Activated CD8-positive, alpha-beta memory T cell treated with anti-CD3 and anti-CD28 coated beads, Interleukin-2, amount 50 U/mL, for 48 hours (primary cell): ENCODE data around the gene CDH13.
"Not testable (repeated sequence)": the region's sequence is repeated elsewhere in the genome, so short reads cannot be mapped to it uniquely, and the experiment has no call there.

Experiments used
- DNase-seq: peaks from one replicate; pipeline ENCODE4 v3.0.0-alpha.2; 2020

CDH13 gene

DNA sequence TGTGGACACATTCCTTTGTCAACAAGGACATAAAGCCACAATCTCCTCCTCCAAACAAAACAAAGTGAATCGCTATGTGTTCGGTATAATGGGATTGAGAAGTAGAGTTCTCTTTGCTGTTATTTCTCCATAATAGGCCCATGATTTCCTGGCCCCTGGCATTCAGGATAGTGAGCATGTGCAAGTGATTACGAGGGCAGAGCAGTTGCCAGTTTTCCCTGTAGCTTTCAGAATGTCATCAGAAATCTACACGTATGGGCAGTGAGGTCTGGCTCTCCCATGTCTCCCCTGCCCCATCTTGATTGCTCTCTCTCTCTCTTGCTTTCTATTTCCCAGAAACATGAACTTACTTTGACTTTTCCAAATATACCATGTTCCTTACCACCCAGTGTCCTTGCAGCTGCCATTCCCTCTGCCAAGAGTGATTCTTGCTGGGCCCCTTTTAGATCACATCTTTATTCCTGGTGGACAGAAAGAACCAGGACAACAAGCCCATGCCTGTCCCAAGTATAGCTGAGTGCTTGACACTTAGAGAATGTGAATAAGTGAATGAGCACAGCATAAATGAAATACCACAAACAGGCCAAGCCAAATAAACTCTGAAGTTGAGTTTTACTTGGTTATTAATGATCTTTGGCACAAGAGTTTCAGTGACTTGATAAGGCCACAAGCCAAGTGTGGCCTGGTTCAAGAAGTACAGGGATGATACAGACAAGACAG, 273.1 kb downstream of the CDH13 start:
- no peak for DNase-seq

DNA sequence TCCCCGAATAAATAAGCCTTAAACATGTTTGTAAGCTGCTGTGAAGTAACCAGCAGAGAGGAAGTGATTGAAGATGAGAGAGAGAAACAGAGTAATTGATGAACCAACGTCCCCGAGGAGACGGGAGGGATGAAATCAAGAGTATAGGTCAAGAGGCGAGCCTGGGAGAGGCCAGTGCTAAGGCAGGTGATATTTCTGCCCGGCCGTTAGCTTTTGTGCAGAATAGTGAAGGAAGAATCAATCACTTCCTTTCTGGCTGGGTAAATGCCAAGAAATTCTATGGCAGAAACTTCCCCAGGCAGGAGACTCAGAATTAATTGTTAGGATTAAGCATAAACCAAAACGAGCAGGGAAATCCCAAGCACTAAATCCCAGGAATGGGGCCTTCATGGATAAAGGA, 273.8 kb downstream of the CDH13 start:
- DNase-seq, result no peak

DNA sequence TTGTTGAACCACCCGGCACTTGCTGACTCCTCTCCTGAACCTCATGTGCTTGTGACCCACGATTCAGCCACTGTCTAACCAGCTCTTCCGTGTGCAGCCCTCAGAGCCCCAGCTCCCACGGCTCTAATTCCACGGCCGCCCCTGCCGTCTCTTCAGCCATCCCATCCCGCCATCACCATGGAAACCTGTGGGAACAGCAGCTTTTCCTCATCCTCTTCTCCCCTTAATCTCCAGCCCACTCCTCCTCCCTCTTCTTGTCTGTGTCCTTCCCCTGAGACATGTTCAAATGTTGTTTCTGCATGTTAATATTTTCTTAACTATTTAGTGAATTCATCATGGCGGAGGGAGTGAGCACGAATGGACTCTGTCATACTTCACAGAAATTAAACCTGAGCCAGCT, 285.2 kb downstream of the CDH13 start:
- no peak for DNase-seq

DNA sequence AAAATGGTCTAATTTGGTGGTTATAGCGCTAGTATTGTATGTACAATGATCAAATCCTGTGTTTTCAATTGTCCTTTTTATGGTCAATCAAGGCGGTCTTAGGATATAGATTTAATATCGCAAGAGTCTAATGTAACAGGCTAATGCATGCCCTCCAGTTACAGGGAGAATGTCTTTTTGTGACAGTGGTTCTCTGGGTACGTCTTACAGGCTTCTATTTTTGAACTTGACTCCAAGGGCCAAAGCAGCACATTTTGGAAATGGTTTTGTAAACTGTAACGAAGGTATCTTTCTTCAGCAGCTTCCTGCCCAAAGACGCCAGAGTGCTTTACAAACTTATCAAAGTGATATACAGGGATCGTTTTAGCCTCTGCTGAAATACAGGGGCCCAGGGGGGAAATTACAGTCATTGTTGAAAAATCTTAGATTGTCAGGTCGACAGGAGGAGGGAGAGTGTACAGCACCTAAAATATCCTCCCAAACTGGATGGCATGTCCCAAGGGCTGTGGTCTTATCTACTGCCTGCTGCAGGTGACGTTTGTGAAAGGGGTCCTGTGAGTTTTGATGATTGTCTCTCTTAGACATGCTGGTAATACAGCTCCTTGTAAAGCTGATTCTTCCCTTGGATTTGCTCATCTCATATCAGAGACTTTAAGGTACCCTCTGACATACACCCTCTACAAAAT, 288.5 kb downstream of the CDH13 start:
- no peak for DNase-seq

DNA sequence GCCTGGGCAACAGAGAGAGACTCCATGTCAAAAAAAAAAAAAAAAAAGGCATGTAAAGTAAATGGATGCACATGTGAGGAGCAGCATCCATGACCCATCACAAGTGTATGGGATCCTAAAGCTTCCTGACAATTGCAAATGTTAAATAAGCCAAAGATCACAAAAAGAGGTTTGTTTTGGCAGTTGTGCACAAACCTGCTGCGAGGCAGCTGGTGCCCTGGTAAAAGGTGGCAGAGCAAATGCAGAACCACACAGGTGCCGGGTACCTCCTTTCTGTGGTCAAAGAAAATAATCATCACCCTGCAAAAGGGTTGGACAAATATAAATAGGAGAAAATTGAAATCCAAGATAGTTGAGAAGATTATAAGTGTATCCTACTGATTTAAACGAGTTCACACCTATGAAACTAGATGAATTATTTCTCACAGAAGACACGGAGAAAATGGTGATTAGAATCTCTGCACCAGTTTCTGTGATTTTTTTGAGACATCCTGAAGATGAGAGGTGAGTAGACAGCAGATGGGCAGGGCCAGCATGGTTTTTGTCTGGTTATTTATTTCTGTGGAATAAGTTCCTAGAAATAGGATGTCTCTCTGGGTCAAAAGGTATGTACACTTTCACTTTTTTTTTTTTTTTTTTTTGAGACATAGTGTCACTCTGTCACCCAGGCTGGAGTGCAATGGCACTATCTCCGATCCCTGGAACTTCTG, 291.3 kb downstream of the CDH13 start:
- DNase-seq, result no peak

DNA sequence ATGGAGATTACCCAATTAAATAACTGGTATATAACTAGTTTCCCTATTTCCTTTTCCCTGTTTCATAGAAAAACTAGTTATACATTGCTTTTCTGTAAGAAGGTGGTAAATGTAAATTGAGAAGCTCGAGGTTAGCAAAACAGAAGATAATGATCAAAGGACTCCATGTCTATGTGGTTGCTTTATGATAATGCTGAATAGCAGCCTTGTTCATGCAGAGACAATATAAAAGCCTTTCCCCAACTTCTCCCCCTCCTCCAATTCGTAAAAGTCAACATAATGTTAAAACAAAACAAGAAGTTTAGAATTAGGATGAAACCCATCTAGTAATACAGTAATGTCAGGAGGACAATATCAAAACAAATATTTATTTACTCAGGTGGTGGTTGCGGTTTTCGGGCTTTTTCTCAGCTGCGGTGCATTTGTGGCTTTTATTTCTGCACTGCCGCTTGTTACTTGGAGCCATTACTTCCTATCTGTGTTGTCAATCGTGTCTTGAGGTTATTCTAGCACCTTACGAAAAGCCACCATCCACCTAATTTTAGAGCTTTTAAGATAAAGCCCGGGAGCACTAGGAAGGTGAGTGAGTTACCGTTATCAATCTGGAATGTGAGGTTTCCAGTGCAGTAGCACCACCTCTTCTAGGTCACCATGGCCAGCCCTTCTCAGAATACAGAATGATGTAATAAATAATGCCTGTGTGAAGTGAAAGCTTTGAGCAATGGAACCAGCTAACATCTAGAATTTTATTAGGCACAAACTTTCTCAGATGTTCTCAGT, 297.5 kb downstream of the CDH13 start:
- DNase-seq, result no peak

DNA sequence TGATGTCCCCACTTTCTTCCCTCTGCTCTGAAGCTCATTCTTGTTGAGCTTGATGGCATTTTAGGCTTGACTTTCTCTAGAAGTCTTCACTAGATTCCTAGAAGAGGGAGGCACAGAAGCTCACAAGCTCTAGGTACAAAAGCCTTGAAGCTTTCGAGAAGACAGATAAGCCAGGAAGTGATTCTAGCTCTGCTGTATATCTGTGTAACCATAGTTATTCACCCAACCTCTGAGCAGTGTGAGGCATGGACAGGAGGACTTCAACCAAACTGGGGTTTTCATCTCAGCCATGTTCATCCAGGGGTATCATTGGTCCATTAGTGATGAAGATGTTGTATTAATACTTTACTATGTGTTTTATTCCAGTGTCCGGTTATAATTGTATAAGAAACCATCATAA, 299.7 kb downstream of the CDH13 start:
- DNase-seq, result no peak

DNA sequence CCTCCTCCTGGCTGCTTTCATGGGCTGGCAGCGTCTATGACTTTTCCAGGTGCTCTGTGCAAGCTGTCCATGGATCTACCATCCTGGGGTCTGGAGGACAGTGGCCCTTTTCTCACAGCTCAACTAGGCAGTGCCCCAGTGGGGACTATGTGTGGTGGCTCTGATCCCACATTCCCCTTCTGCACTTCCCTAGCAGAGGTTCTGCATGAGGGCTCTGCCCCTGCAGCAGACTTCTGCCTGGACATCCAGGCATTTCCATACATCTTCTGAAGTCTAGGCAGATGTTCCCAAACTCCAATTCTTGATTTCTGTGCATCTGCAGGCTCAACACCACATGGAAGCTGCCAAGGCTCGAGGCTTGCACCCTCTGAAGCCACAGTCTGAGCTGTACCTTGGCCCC, 307.2 kb downstream of the CDH13 start:
- not testable (repeated sequence) for DNase-seq

DNA sequence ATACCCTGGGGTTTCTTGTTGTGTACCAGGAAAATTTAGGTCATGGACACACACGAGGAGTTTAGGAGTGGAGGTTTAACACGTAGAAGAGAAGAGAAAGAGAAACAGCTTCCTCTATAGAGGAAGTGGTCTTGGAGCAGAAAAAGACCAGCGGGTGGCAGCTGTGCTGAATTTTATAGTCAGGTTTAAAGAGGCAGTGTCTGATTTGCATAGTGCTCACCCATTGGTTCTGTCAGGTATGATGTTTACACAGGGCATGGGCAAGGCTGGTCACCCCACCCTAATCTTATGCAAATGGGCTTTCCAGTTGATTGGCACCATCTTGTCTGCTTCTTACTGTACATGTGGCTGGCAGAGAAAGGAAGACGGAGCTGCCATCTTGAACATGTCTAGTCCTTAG, 309.0 kb downstream of the CDH13 start:
- DNase-seq, result no peak

DNA sequence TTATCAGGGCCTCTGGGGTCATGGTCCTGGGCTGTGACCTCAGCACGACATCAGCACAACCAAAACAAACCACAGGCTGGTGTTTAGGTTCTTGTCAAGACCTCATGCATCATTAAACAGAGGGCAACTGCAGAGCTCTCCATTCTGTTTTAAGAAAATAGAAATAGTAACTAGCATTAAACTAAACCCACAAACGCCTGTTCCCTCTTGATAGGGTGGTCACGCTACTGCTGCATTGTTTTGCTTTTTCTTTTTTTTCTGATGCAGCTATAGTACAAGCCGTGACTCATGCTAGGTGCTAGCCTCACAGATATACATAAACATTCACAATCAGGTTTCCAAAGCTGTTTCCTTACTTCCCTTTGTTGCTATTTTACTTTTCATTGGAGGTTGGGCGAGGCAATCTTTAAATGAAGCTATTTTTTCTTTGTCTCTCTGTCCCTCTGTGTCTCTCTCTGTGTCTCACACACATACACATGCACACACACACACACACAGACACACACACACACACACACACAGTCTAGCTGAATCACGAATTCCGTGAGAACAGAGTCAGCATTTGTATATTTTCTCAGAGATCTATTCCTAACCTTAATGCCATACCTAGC, 310.3 kb downstream of the CDH13 start:
- no peak for DNase-seq

DNA sequence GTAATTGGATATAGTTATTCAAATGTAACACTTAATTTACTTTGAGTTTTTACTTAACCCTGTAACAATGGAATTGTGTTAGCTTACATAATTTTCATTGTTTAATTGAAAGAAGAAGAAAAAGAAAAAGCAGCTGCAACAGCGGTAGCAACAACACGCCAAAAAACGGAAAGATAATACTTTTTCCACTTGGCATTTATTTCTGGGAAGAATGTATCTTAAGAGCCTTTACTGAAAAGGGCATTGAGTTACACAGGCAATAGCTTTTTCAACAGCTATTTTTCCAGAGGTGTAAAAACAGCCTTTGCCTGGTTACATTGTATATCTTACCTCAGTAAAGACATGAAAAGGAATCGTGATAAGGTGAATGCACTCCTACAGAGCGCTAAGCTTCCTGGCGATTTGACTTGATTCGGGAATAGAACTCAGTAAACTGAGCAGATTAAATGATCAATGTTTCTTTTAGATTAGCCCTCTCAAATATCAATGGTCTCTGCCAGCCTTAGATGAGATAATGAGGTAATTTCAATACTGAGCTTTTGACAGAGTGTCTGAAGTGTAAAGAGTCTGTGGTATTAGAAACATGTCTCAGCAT, 311.3 kb downstream of the CDH13 start:
- no peak for DNase-seq

DNA sequence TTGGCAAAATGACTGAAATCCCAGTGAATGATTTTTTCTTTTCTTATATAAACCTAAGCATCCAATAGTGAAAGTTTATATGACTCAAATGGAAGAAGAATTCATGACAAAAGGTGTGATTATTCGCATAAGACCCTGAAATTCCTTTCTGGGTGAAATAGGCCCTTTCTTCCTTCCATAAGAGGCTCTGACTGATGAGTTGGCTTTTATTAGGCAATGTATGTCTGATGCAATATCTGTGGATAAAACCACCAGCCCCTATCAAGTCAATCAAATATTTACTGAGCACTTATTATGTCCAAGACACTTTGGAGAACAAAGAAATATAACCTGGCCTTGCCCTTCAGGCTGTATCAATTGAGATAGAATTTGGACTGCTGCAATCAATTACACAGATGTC, 316.6 kb downstream of the CDH13 start:
- DNase-seq, result no peak

DNA sequence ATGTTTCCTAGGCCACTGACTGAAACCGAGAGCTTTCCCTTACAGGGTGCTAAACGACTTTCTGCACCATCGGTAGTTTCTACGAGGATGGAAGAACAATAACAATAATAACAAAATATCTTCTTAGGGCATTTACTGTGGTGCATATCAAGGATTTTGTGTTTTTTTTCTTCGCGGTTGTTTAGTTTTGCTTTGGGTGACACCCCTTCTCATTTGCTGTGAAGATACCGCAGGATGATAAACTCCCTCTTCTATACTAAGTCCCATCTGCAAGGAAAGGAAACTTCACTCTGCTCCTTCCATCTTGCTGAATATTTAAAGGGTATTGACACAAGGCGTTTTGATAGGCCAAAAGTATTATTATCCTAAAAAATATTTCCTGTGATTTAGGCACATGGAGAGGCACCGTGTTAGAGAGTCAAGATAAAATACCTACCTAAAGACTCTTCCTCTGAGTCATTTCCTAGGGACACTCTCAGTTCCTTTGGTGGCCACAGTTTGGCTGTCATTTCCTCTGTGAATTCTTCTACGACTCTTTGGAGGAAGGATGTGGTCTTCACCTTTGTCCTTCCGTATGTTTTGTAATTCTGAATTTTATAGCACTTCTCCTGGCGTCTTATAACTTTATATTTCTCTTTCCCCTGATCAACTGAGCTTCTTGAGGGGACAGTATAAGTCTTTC, 318.8 kb downstream of the CDH13 start:
- DNase-seq, result no peak

DNA sequence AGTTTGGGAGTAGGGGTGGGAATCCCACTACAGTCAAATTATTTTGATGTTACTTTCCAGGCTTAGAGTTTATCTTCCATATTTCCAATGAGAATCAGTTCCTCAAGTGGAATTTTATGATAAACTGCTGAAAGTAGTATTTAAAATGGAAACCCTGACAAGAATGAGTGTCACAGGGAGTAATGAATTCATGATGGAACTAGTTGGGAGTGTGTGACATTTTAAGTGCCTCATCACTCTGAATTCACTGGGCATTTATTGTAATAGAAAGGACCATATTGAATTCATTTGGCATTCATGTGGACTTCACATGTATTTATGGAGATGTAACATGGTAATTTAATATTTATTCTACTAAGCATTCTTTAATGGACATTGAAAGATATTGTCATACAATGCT, 320.9 kb downstream of the CDH13 start:
- DNase-seq, result no peak

DNA sequence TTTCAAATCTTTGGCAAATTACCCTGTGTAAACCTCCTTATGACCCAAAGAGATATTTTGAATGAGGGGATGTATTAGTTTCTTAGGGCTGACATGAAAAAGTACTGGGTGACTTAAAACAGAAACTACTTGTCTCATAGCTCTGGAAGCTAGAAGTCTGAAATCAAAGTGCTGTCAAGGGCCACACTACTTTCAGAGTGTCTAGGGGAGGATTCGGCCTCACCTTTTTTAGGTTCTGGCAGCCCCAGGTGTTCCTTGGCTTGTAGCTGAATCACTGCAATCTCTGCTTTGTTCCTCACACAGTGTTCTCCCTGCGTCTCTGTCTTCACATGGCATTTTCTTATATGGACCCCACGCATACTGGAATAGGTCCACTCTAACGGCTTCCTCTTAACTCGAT, 322.2 kb downstream of the CDH13 start:
- no peak for DNase-seq

DNA sequence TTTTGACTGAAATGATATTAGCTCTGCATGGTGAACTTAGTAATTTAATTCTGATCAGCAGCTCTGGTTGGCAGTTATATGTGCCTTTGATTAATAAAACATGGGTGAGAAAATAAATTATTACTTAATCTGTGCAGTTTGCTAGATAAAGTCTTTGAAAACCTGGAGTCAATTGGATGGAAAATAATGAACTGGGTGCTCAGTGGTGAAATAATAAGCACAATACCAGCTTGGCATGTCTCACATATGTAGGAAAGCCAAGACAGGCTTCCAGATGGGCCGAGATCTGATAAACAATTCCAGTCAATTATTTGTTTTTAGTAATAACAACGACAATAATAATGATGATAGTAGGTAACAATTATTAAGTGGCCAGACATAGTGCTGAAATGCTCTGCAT, 326.7 kb downstream of the CDH13 start:
- DNase-seq, result no peak

DNA sequence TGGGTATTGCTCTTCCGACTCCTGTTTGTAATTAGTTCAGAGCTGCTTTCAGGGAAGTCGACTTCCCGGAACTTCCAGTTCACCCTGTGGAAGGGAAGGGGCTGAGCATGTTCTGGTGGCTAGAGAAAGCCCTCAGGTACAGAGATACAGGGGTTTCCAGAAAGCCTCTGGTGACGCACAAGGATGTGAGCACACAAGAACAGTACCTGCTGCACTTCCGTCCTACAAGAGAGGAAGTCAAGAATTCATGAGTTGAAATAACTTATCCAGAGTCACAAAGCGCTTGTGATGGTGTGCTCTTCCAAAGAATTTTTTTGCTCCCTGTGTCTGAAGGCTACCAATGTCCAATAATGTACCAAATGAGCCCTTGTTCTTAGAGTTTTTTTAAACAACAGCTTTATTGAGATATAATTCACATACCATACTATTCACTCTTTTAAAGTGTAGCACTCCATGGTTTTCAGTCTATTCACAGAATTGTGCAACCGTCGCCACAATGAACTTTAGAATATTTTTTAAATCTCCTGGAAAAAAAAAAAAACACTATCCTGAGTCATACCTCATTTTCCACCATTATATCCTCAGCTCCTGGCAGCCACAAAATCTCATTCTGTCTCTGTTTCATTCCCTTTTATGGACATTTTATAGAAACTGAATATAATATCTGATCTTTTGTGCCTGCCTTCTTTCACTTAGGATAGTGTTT, 327.6 kb downstream of the CDH13 start:
- no peak for DNase-seq

DNA sequence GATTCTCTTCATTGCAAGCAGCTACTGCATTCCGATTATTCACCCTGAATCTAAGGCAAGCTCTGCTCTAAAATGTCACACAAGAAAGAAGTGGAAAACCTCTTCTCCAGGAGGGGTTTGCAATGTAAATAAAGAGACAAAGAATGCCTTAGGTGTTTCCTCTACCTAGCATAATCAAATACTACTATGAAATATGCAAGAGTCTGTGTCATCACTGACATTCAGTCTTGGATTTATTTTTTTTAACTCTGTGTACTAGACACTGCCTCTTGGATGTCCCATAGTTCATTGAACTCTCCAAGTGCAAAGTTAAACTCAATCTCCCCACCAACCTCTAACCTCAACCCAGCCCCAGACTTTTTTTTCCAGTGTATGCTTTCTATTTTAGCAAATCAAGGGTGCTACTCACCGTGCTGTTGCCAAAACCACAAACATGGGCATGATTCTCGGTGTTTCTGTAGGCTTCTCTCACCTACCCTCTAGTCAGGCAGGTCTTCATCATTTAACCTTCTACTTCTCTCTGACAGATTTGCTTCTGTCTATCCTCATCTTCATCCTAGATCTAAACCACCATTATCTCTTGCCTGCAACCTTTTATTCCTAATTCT, 329.1 kb downstream of the CDH13 start:
- DNase-seq, result no peak

DNA sequence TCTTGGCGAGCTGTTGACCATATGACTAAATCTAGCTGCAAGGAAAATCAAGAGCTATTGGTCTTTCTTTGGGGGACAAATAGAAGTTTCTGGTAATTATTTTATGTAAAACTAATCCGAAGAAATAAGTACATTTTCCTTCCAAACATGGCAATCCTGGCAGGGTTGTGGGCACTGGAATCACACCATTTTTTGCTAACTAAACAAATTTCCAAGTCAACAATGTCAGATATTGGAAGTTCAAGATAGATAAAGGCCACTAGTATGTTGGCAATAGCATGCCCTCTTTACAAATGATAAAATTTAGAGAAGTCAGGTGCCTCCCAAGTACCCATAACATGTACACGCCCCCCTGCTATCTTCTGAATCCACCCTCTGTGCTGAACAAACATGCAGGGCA, 330.4 kb downstream of the CDH13 start:
- DNase-seq, result no peak

DNA sequence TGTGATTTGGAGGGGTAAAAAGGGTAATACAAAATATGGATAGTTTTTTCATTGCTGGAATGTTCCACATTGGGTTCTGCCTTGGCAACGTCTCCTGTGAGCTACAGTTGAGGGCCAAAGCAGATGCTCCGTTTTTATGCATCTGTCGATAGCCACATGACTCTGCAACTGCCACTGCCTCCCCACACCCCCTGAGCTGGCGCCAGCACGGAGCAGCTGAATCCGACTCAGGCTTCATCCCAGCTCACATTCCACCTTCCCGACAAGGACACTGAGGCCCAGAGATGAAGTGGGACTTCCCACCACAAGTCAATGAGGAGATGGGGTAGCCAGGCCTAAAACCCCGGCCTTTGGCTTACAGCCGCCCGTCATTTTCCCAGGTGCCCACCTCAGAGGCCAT, 334.1 kb downstream of the CDH13 start:
- DNase-seq, result no peak

DNA sequence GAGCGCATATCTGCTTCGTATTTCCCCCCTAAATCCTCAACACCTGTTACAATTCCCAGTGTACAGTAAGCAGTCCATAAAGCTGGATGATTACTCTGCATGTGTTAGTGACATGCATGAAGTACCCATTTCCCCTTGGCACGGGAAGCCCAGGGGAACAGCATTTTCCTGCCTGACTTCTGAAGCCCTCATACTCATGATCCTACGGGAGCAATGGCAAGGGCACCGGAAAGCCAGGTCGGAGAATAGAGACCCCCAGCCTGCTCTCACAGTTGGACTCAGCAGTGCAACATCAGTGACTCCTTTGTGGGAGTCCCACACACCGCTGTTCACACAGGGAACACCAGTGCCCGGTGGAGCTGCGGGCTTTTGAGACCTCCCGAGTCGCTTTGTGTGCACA, 336.9 kb downstream of the CDH13 start:
- no peak for DNase-seq
